HEK293 (cell line): Measurements from ENCODE around the gene ZCCHC10.

Experiments
- CTCF ChIA-PET: fragments of 350-600 bp; formaldehyde crosslinking; extraction: SDS; loops from one replicate; lab custom pipeline; 2021; ENCODE audit warnings: antibody characterized with exemption; lab: Yijun Ruan, JAX
- POLR2A ChIA-PET: fragments of 300-600 bp; formaldehyde crosslinking; extraction: SDS; loops from one replicate; lab custom pipeline; 2020; ENCODE audit warnings: antibody characterized with exemption, inconsistent platforms; lab: Yijun Ruan, JAX
- H3K27ac ChIP-seq: fragments of 200-500 bp; sonication (Bioruptor generic); 2 replicates; pipeline ENCODE4 v1.5.1; 2014; ENCODE audit warnings: low read depth, low read length, control low read depth, inconsistent platforms; ENCODE audit errors: extremely low read depth
- H3K36me3 ChIP-seq, 2 experiments: fragments of 200-500 bp in 1 of 2; sonication (Bioruptor generic) in 1 of 2; 1 replicate in 1 of 2; 2 replicates in 1 of 2; pipeline ENCODE4 v1.5.1; 2014 to 2017; ENCODE audit warnings: inconsistent platforms in 2 of 2, low read length in 2 of 2; ENCODE audit not compliant: control insufficient read depth in 2 of 2, insufficient read depth in 1 of 2
- H3K4me1 ChIP-seq: fragments of 200-500 bp; sonication (Bioruptor generic); 2 replicates; pipeline ENCODE4 v1.5.1; 2014; ENCODE audit warnings: mild to moderate bottlenecking, low read length, inconsistent platforms; ENCODE audit not compliant: control insufficient read depth, insufficient read depth
- H3K4me3 ChIP-seq: 2 replicates; pipeline ENCODE4 v1.5.1; 2011; ENCODE audit warnings: low read depth, mild to moderate bottlenecking, control low read depth, low read length, moderate library complexity
- H3K9me3 ChIP-seq: fragments of 200-500 bp; sonication (Bioruptor generic); 2 replicates; pipeline ENCODE4 v1.5.1; 2014; ENCODE audit warnings: low read depth, low read length, inconsistent platforms; ENCODE audit not compliant: control insufficient read depth, insufficient read depth
- GLI2 ChIP-seq: fragments of 450-650 bp; formaldehyde crosslinking; IDR thresholded peaks from 2 replicates; pipeline ENCODE4; 2017; ENCODE audit warnings: missing biosample characterization, missing genetic modification characterization, low read depth, borderline replicate concordance
- HOXA7 ChIP-seq: sonication (generic); formaldehyde crosslinking; IDR thresholded peaks from 2 replicates; pipeline ENCODE4 v1.8.1; 2022; ENCODE audit warnings: missing genetic modification reagents, borderline replicate concordance
- IKZF3 ChIP-seq: fragments of 450-650 bp; IDR thresholded peaks from 2 replicates; pipeline ENCODE4 v1.5.0; 2018; ENCODE audit warnings: missing biosample characterization, mild to moderate bottlenecking, missing genetic modification characterization, moderate library complexity
- KLF1 ChIP-seq: fragments of 450-650 bp; formaldehyde crosslinking; IDR thresholded peaks from 2 replicates; pipeline ENCODE4 v1.5.1; 2016; ENCODE audit warnings: missing biosample characterization, missing genetic modification characterization
- KLF8 ChIP-seq: fragments of 450-650 bp; formaldehyde crosslinking; IDR thresholded peaks from 2 replicates; pipeline ENCODE4 v1.5.1; 2016; ENCODE audit warnings: missing biosample characterization, missing genetic modification characterization
- OVOL3 ChIP-seq: fragments of 450-650 bp; formaldehyde crosslinking; IDR thresholded peaks from 2 replicates; pipeline ENCODE4 v1.5.1; 2016; ENCODE audit warnings: missing biosample characterization, missing genetic modification characterization
- RBAK ChIP-seq: fragments of 450-650 bp; formaldehyde crosslinking; IDR thresholded peaks from 2 replicates; pipeline ENCODE4 v1.5.1; 2016; ENCODE audit warnings: missing biosample characterization, missing genetic modification characterization
- SALL2 ChIP-seq: fragments of 450-650 bp; formaldehyde crosslinking; IDR thresholded peaks from 2 replicates; pipeline ENCODE4 v1.5.0; 2017; ENCODE audit warnings: missing biosample characterization, mild to moderate bottlenecking, missing genetic modification characterization, borderline replicate concordance
- SP2 ChIP-seq: fragments of 450-650 bp; formaldehyde crosslinking; IDR thresholded peaks from 2 replicates; pipeline ENCODE4 v1.5.1; 2016; ENCODE audit warnings: missing biosample characterization, missing genetic modification characterization
- ZBTB17 ChIP-seq: fragments of 450-650 bp; formaldehyde crosslinking; IDR thresholded peaks from 2 replicates; pipeline ENCODE4 v1.5.1; 2016; ENCODE audit warnings: missing biosample characterization, missing genetic modification characterization
- ZBTB21 ChIP-seq: fragments of 450-650 bp; formaldehyde crosslinking; IDR thresholded peaks from 2 replicates; pipeline ENCODE4 v1.5.1; 2017; ENCODE audit warnings: missing biosample characterization, missing genetic modification characterization
- ZNF19 ChIP-seq: fragments of 450-650 bp; formaldehyde crosslinking; IDR thresholded peaks from 2 replicates; pipeline ENCODE4; 2016; ENCODE audit warnings: missing biosample characterization, missing genetic modification characterization, low read depth
- ZNF214 ChIP-seq: fragments of 450-650 bp; formaldehyde crosslinking; IDR thresholded peaks from 2 replicates; pipeline ENCODE4 v1.5.1; 2017; ENCODE audit warnings: missing biosample characterization, mild to moderate bottlenecking, missing genetic modification characterization, borderline replicate concordance
- ZNF302 ChIP-seq: fragments of 450-650 bp; formaldehyde crosslinking; IDR thresholded peaks from 2 replicates; pipeline ENCODE4 v1.5.1; 2016; ENCODE audit warnings: missing biosample characterization, missing genetic modification characterization, low read depth
- ZNF335 ChIP-seq: fragments of 450-650 bp; formaldehyde crosslinking; conservative IDR thresholded peaks from 2 replicates; pipeline ENCODE4 v1.5.1; 2016; ENCODE audit warnings: missing biosample characterization, missing genetic modification characterization
- ZNF423 ChIP-seq: fragments of 450-650 bp; formaldehyde crosslinking; IDR thresholded peaks from 2 replicates; pipeline ENCODE4 v1.5.1; 2016; ENCODE audit warnings: missing biosample characterization, missing genetic modification characterization
- ZNF660 ChIP-seq: fragments of 450-650 bp; IDR thresholded peaks from 2 replicates; pipeline ENCODE4 v1.5.1; 2018; ENCODE audit warnings: missing biosample characterization, mild to moderate bottlenecking, missing genetic modification characterization
- ZNF664 ChIP-seq: fragments of 450-650 bp; formaldehyde crosslinking; IDR thresholded peaks from 2 replicates; pipeline ENCODE4 v1.5.1; 2016; ENCODE audit warnings: missing biosample characterization, missing genetic modification characterization
- ZNF677 ChIP-seq: fragments of 450-650 bp; IDR thresholded peaks from 2 replicates; pipeline ENCODE4 v1.5.0; 2018; ENCODE audit warnings: missing biosample characterization, mild to moderate bottlenecking, missing genetic modification characterization, moderate library complexity
- ZNF701 ChIP-seq: fragments of 450-650 bp; formaldehyde crosslinking; IDR thresholded peaks from 2 replicates; pipeline ENCODE4 v1.5.1; 2016; ENCODE audit warnings: missing biosample characterization, missing genetic modification characterization
- ZNF76 ChIP-seq: fragments of 450-650 bp; formaldehyde crosslinking; IDR thresholded peaks from 2 replicates; pipeline ENCODE4; 2016; ENCODE audit warnings: low read depth, missing biosample characterization, missing genetic modification characterization, borderline replicate concordance
- TF ChIP-seq, protein P1 (sequence below): fragments of 450-650 bp; formaldehyde crosslinking; IDR thresholded peaks from 2 replicates; pipeline ENCODE4 v1.5.1; 2016; ENCODE audit warnings: missing biosample characterization, missing genetic modification characterization, borderline replicate concordance
- TF ChIP-seq, protein P2 (sequence below): fragments of 450-650 bp; formaldehyde crosslinking; IDR thresholded peaks from 2 replicates; pipeline ENCODE4 v1.5.1; 2017; ENCODE audit warnings: missing biosample characterization, missing genetic modification characterization
- TF ChIP-seq, protein P3 (sequence below): fragments of 450-650 bp; formaldehyde crosslinking; IDR thresholded peaks from 2 replicates; pipeline ENCODE4 v1.5.1; 2016; ENCODE audit warnings: missing biosample characterization, missing genetic modification characterization
- TF ChIP-seq, protein P4 (sequence below): fragments of 450-650 bp; formaldehyde crosslinking; IDR thresholded peaks from 2 replicates; pipeline ENCODE4 v1.5.1; 2016; ENCODE audit warnings: missing biosample characterization, missing genetic modification characterization

Gene ZCCHC10

DNA sequence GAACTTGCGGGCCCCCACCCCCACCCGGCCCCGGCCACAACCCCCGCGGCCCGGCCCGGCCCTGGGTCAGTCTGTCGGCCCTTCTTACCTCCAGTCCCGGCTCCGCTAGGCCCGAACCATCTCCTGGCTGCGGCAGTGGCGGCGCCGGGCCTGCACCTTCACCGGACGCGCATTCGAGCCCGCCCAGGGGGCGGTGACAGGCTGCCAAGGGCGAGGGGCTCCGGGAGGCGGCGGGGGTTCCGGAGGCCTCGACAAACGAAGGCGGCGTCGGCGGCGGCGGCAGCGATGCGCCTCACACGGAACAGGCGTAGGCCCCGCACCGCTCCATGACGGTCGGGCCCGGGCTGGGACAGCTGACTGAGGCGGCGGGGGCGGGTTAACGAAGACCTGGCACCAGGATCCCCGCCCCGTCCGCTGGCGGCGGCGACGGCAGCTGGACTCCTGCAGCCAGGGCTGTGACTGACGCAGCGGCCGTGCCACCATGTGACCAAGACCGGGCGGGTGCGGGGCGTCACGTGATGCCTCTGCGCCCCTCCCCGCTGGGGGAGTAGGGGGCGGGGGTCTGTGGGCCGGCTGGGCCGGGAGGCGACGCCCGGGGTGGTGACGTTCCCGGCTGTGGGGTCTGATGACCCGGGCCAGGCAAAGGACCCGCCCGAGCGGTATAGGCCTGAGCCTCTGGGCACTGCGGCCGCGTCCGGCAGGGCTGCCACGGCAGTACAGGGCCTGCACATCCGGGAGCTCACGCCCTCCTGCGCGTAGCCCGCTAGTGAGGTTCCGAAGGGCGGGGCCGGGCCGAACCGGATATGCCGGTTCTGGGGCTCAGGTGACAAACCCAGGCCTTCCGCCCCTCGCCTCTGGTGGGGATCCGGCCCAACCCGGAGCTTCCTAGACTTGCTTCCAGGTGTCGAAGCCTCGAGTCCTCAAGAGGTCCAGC lies 62.9 kb downstream of the ZCCHC10 start, which contains the start of gene AFF4:
AFF4 (minus strand) TSS at position 464 of the 934 bp plus-strand sequence. CDS start 26,445 bp downstream, outside the sequence.
- peak within 1 kb of the TSS; percentile 79 for H3K4me3 ChIP-seq
- ChIA-PET CTCF (interaction anchor here (0.9 to 1.0 kb wide), 2 partner anchors 12 to 61 kb away, joined by 3 to 4 read pairs; no protein-coding TSS in a partner anchor), POLR2A (interaction anchor here (0.6 to 3.9 kb wide), 14 partner anchors 9 to 226 kb away, joined by 3 to 23 read pairs (median 4); partner anchors contain the start of genes HSPA4 and KIF3A)
- peak within 1 kb of the TSS; percentile 92 for H3K27ac ChIP-seq
- no peaks in the 10 kb centered on the region for H3K4me1 ChIP-seq
- peaks cover 0 to 10% of the 10 kb centered on the region in 2 experiments; a peak in 1 of 3 replicates for H3K36me3 ChIP-seq
- H3K9me3 ChIP-seq, result no peaks in the 10 kb centered on the region
- TF ChIP-seq IKZF3 (tag by site-specific recombination) (no peak), ZNF302 (tag by site-specific recombination) (no peak), ZNF660 (tag by site-specific recombination) (peak; percentile 56), ZBTB17 (tag by site-specific recombination) (peak; percentile 55), SALL2 (tag by site-specific recombination) (no peak), SP2 (tag by site-specific recombination) (peak; percentile 93), ZNF19 (tag by site-specific recombination) (no peak), HOXA7 (CRISPR knock-in tag) (no peak), GLI2 (tag by site-specific recombination) (no peak; the same call in 1 of the 2 replicates), OVOL3 (tag by site-specific recombination) (no peak), ZNF423 (tag by site-specific recombination) (no peak), ZNF76 (tag by site-specific recombination) (peak; percentile 55; the same call in 1 of the 2 replicates), ZNF335 (peak; percentile 90), ZBTB21 (tag by site-specific recombination) (peak; percentile 32; the same call in 1 of the 2 replicates), KLF1 (tag by site-specific recombination) (peak; percentile 95), ZNF701 (tag by site-specific recombination) (no peak), ZNF677 (tag by site-specific recombination) (no peak), KLF8 (tag by site-specific recombination) (peak; percentile 98), RBAK (tag by site-specific recombination) (no peak), ZNF664 (tag by site-specific recombination) (no peak), ZNF214 (tag by site-specific recombination) (no peak)
- TF ChIP-seq, protein P1, sequence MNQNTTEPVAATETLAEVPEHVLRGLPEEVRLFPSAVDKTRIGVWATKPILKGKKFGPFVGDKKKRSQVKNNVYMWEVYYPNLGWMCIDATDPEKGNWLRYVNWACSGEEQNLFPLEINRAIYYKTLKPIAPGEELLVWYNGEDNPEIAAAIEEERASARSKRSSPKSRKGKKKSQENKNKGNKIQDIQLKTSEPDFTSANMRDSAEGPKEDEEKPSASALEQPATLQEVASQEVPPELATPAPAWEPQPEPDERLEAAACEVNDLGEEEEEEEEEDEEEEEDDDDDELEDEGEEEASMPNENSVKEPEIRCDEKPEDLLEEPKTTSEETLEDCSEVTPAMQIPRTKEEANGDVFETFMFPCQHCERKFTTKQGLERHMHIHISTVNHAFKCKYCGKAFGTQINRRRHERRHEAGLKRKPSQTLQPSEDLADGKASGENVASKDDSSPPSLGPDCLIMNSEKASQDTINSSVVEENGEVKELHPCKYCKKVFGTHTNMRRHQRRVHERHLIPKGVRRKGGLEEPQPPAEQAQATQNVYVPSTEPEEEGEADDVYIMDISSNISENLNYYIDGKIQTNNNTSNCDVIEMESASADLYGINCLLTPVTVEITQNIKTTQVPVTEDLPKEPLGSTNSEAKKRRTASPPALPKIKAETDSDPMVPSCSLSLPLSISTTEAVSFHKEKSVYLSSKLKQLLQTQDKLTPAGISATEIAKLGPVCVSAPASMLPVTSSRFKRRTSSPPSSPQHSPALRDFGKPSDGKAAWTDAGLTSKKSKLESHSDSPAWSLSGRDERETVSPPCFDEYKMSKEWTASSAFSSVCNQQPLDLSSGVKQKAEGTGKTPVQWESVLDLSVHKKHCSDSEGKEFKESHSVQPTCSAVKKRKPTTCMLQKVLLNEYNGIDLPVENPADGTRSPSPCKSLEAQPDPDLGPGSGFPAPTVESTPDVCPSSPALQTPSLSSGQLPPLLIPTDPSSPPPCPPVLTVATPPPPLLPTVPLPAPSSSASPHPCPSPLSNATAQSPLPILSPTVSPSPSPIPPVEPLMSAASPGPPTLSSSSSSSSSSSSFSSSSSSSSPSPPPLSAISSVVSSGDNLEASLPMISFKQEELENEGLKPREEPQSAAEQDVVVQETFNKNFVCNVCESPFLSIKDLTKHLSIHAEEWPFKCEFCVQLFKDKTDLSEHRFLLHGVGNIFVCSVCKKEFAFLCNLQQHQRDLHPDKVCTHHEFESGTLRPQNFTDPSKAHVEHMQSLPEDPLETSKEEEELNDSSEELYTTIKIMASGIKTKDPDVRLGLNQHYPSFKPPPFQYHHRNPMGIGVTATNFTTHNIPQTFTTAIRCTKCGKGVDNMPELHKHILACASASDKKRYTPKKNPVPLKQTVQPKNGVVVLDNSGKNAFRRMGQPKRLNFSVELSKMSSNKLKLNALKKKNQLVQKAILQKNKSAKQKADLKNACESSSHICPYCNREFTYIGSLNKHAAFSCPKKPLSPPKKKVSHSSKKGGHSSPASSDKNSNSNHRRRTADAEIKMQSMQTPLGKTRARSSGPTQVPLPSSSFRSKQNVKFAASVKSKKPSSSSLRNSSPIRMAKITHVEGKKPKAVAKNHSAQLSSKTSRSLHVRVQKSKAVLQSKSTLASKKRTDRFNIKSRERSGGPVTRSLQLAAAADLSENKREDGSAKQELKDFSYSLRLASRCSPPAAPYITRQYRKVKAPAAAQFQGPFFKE (tag by site-specific recombination), result no peak
- TF ChIP-seq, protein P2, sequence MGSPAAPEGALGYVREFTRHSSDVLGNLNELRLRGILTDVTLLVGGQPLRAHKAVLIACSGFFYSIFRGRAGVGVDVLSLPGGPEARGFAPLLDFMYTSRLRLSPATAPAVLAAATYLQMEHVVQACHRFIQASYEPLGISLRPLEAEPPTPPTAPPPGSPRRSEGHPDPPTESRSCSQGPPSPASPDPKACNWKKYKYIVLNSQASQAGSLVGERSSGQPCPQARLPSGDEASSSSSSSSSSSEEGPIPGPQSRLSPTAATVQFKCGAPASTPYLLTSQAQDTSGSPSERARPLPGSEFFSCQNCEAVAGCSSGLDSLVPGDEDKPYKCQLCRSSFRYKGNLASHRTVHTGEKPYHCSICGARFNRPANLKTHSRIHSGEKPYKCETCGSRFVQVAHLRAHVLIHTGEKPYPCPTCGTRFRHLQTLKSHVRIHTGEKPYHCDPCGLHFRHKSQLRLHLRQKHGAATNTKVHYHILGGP (tag by site-specific recombination), result no peak; the same call in 1 of the 2 replicates
- TF ChIP-seq, protein P3, sequence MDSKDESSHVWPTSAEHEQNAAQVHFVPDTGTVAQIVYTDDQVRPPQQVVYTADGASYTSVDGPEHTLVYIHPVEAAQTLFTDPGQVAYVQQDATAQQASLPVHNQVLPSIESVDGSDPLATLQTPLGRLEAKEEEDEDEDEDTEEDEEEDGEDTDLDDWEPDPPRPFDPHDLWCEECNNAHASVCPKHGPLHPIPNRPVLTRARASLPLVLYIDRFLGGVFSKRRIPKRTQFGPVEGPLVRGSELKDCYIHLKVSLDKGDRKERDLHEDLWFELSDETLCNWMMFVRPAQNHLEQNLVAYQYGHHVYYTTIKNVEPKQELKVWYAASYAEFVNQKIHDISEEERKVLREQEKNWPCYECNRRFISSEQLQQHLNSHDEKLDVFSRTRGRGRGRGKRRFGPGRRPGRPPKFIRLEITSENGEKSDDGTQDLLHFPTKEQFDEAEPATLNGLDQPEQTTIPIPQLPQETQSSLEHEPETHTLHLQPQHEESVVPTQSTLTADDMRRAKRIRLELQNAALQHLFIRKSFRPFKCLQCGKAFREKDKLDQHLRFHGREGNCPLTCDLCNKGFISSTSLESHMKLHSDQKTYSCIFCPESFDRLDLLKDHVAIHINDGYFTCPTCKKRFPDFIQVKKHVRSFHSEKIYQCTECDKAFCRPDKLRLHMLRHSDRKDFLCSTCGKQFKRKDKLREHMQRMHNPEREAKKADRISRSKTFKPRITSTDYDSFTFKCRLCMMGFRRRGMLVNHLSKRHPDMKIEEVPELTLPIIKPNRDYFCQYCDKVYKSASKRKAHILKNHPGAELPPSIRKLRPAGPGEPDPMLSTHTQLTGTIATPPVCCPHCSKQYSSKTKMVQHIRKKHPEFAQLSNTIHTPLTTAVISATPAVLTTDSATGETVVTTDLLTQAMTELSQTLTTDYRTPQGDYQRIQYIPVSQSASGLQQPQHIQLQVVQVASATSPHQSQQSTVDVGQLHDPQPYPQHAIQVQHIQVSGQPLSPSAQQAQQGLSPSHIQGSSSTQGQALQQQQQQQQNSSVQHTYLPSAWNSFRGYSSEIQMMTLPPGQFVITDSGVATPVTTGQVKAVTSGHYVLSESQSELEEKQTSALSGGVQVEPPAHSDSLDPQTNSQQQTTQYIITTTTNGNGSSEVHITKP (tag by site-specific recombination), result peak; percentile 87
- TF ChIP-seq, protein P4, sequence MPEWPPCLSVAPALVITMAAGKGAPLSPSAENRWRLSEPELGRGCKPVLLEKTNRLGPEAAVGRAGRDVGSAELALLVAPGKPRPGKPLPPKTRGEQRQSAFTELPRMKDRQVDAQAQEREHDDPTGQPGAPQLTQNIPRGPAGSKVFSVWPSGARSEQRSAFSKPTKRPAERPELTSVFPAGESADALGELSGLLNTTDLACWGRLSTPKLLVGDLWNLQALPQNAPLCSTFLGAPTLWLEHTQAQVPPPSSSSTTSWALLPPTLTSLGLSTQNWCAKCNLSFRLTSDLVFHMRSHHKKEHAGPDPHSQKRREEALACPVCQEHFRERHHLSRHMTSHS (tag by site-specific recombination), result no peak
